IMR-90 (cell line): ENCODE data around the gene SLC2A10. TPM values are rescaled to one million over a fixed set of nuclear protein-coding genes. Genes with fewer than 3 reads are reported as not detected.

Experiments used
- ATAC-seq: fragments of 200-7000 bp; cut with Tn5 transposase; 2 replicates; pipeline ENCODE4 v1.9.1; 2020; ENCODE audit warnings: low read depth, mild to moderate bottlenecking, moderate library complexity
- BruUV-seq: library from RNA; stranded (reverse); fragments of 400-500 nt; replicated peaks from 2 replicates; lab custom pipeline; 2021; lab: Mats Ljungman, UMichigan
- CTCF ChIA-PET: fragments of 300-600 bp; formaldehyde crosslinking; extraction: SDS; loops from one replicate; lab custom pipeline; 2021; ENCODE audit warnings: antibody characterized with exemption; lab: Yijun Ruan, JAX
- POLR2A ChIA-PET: fragments of 300-600 bp; sonication (Branson Sonifier 250); formaldehyde crosslinking; loops from one replicate; lab custom pipeline; 2022; ENCODE audit warnings: antibody characterized with exemption; ENCODE audit not compliant: unreplicated experiment; lab: Charles Lee
- DNase-seq: peaks from one replicate; pipeline ENCODE4 v3.0.0; 2013
- H2AFZ ChIP-seq: replicated peaks from 2 replicates; pipeline ENCODE3; 2013; ENCODE audit warnings: low read length, mild to moderate bottlenecking; ENCODE audit not compliant: poor library complexity
- H2AK5ac ChIP-seq: 2 replicates; pipeline ENCODE4 v1.6.1; 2013; ENCODE audit warnings: low read depth, low read length, inconsistent platforms
- H2AK9ac ChIP-seq: replicated peaks from 2 replicates; pipeline ENCODE3; 2013; ENCODE audit warnings: mild to moderate bottlenecking, low read depth, low read length, moderate library complexity; ENCODE audit not compliant: poor library complexity
- H2BK120ac ChIP-seq: 2 replicates; pipeline ENCODE4 v1.6.1; 2013; ENCODE audit warnings: low read depth, low read length, inconsistent platforms
- H2BK15ac ChIP-seq: 3 replicates; pipeline ENCODE4 v1.6.1; 2013; ENCODE audit warnings: low read depth, low read length, inconsistent platforms
- H2BK20ac ChIP-seq: 2 replicates; pipeline ENCODE4 v1.6.1; 2013; ENCODE audit warnings: low read depth, mild to moderate bottlenecking, inconsistent platforms, low read length, moderate library complexity
- H2BK5ac ChIP-seq: 2 replicates; pipeline ENCODE4 v1.6.1; 2013; ENCODE audit warnings: mild to moderate bottlenecking, low read depth, low read length, inconsistent platforms; ENCODE audit not compliant: poor library complexity, severe bottlenecking
- H3K14ac ChIP-seq: replicated peaks from 2 replicates; pipeline ENCODE4 v1.6.1; 2013; ENCODE audit warnings: low read depth, low read length, inconsistent platforms
- H3K18ac ChIP-seq: 2 replicates; pipeline ENCODE4 v1.6.1; 2013; ENCODE audit warnings: low read depth, low read length, control low read depth
- H3K23ac ChIP-seq: 2 replicates; pipeline ENCODE4 v1.6.1; 2013; ENCODE audit warnings: low read depth, low read length, inconsistent platforms
- H3K27ac ChIP-seq: 2 replicates; pipeline ENCODE4 v1.5.1; 2013; ENCODE audit warnings: mild to moderate bottlenecking, control low read depth, low read length; ENCODE audit not compliant: insufficient read depth
- H3K27me3 ChIP-seq: 2 replicates; pipeline ENCODE4 v1.6.1; 2013; ENCODE audit warnings: low read length; ENCODE audit not compliant: control insufficient read depth, insufficient read depth
- H3K36me3 ChIP-seq: 2 replicates; pipeline ENCODE4 v1.6.1; 2013; ENCODE audit warnings: low read length, mixed read lengths; ENCODE audit not compliant: control insufficient read depth, insufficient read depth
- H3K4ac ChIP-seq: 2 replicates; pipeline ENCODE4 v1.6.1; 2013; ENCODE audit warnings: low read depth, low read length, inconsistent platforms
- H3K4me1 ChIP-seq: 2 replicates; pipeline ENCODE4 v1.6.1; 2013; ENCODE audit warnings: low read length, mixed read lengths; ENCODE audit not compliant: control insufficient read depth, insufficient read depth
- H3K4me2 ChIP-seq: 2 replicates; pipeline ENCODE4 v1.6.1; 2013; ENCODE audit warnings: low read depth, mild to moderate bottlenecking, control low read depth, low read length, moderate library complexity
- H3K4me3 ChIP-seq: 2 replicates; pipeline ENCODE4 v1.5.1; 2013; ENCODE audit warnings: low read depth, mild to moderate bottlenecking, control low read depth, low read length, moderate library complexity; ENCODE audit not compliant: insufficient read depth
- H3K56ac ChIP-seq: 2 replicates; pipeline ENCODE4 v1.6.1; 2013; ENCODE audit warnings: low read length, inconsistent platforms; ENCODE audit not compliant: insufficient read depth; ENCODE audit errors: extremely low read depth
- H3K79me1 ChIP-seq, 2 experiments: 2 replicates each; pipeline ENCODE4 v1.6.1; 2013; ENCODE audit warnings: low read length in 2 of 2, inconsistent platforms in 1 of 2, low read depth in 1 of 2
- H3K9ac ChIP-seq: 2 replicates; pipeline ENCODE4 v1.6.1; 2013; ENCODE audit warnings: low read depth, low read length, control low read depth
- H3K9me1 ChIP-seq: 2 replicates; pipeline ENCODE4 v1.6.1; 2013; ENCODE audit warnings: low read length, inconsistent platforms; ENCODE audit not compliant: insufficient read depth
- H3K9me3 ChIP-seq: 2 replicates; pipeline ENCODE4 v1.6.1; 2013; ENCODE audit warnings: low read length; ENCODE audit not compliant: control insufficient read depth, insufficient read depth
- H4K20me1 ChIP-seq: 2 replicates; pipeline ENCODE4 v1.6.1; 2013; ENCODE audit warnings: low read length, inconsistent platforms; ENCODE audit not compliant: insufficient read depth
- H4K5ac ChIP-seq: 2 replicates; pipeline ENCODE4 v1.6.1; 2013; ENCODE audit warnings: mild to moderate bottlenecking, low read depth, low read length, control low read depth
- H4K8ac ChIP-seq, 2 experiments: 2 replicates each; pipeline ENCODE4 v1.6.1; 2013; ENCODE audit warnings: low read depth in 2 of 2, low read length in 2 of 2, control low read depth in 1 of 2, inconsistent platforms in 1 of 2
- H4K91ac ChIP-seq: 2 replicates; pipeline ENCODE4 v1.6.1; 2013; ENCODE audit warnings: low read depth, low read length, inconsistent platforms; ENCODE audit not compliant: insufficient read depth
- CHD1 ChIP-seq: IDR thresholded peaks from 2 replicates; pipeline ENCODE4 v1.6.1; 2012; ENCODE audit warnings: low read depth, low read length, improper control_type of control experiment
- FOS ChIP-seq: fragments of 150-350 bp; IDR thresholded peaks from 2 replicates; pipeline ENCODE4 v1.6.1; 2016; ENCODE audit warnings: low read depth, low read length
- MXI1 ChIP-seq: IDR thresholded peaks from 2 replicates; pipeline ENCODE4 v1.6.1; 2012; ENCODE audit warnings: low read depth, mild to moderate bottlenecking, low read length, moderate library complexity, borderline replicate concordance
- RAD21 ChIP-seq: IDR thresholded peaks from 2 replicates; pipeline ENCODE4 v1.6.1; 2012; ENCODE audit warnings: low read length, improper control_type of control experiment
- USF2 ChIP-seq: fragments of 150-350 bp; IDR thresholded peaks from 2 replicates; pipeline ENCODE4 v1.6.1; 2017; ENCODE audit warnings: mild to moderate bottlenecking, antibody characterized with exemption, low read length, low read depth
- WGBS, 2 experiments: methylation state at CpG; one replicate each; pipeline versions ENCODE4 v1.1.5 to v1.1.7; 2013; ENCODE audit warnings: missing lambda C conversion rate in 2 of 2; ENCODE audit not compliant: insufficient read length in 1 of 2; ENCODE audit errors: extremely low coverage in 2 of 2; 5-methylcytosine and 5-hydroxymethylcytosine counted together
- dilution Hi-C: fragments of 300-500 bp; cut with HindIII; formaldehyde crosslinking; loops from one replicate; pipeline ENCODE4 v1.14.3; 2018; ENCODE audit warnings: low sequenced_read_pairs; ENCODE audit not compliant: unreplicated experiment
- in situ Hi-C: fragments of 300-500 bp; cut with MboI; formaldehyde crosslinking; loops from 3 replicates; pipeline ENCODE4 v1.14.3; 2019; ENCODE audit warnings: low sequenced_read_pairs, inconsistent platforms, mixed read lengths
- intact Hi-C: fragments of 100-400 bp; cut with micrococcal nuclease; formaldehyde crosslinking; loops from 2 replicates; pipeline ENCODE4 v1.10.0; 2022
- polyA plus RNA-seq, 3 experiments: library from polyadenylated mRNA; depleted of rRNA; stranded (reverse); fragments of >200 nt; gene quantifications; 2 replicates each; pipeline ENCODE4 v1.2.3, GENCODE V29; 2012; ENCODE audit warnings: low replicate concordance in 1 of 3
- total RNA-seq: library from RNA; depleted of rRNA; stranded (reverse); fragments of >200 nt; gene quantifications from 2 replicates; pipeline ENCODE4 v1.2.3, GENCODE V29; 2012

SLC2A10 gene
- total and polyA plus RNA-seq, 2 of the 4 experiments (the other 2 are of a cell fraction): 15.2 to 22.0 TPM

- Histone ChIP-seq H2AFZ (no peak overlapping the region), H2BK20ac (no peak overlapping the region), H3K9ac (no peak overlapping the region), H4K8ac (no peak overlapping the region), H3K4ac (no peak overlapping the region), H3K27ac (no peak overlapping the region), H4K91ac (no peak overlapping the region), H2BK120ac (no peak overlapping the region), H3K14ac (no peak overlapping the region), H3K27me3 (peaks cover 6% of the 10 kb centered on the region), H2BK5ac (no peak overlapping the region), H3K56ac (no peak overlapping the region), H2BK15ac (no peak overlapping the region), H3K4me1 (no peaks in the 10 kb centered on the region), H3K4me2 (no peak overlapping the region), H3K79me1 (no peaks in the 10 kb centered on the region), H4K5ac (no peak overlapping the region), H3K23ac (no peak overlapping the region), H4K20me1 (no peaks in the 10 kb centered on the region), H3K9me3 (no peaks in the 10 kb centered on the region), H3K18ac (no peak overlapping the region), H3K9me1 (no peaks in the 10 kb centered on the region; the same call in 1 of the 2 replicates), H2AK9ac (no peak overlapping the region), H3K4me3 (no peak overlapping the region), H3K36me3 (no peaks in the 10 kb centered on the region), H2AK5ac (no peak overlapping the region)
- dilution Hi-C loops: no loop called here
- CTCF ChIA-PET: no interaction called here
- BruUV-seq: no TSS peak
- DNase-seq (no peak), ATAC-seq (no peak)
- intact Hi-C loops: no loop called here
- POLR2A ChIA-PET: no interaction called here
- TF ChIP-seq CHD1 (no peak), MXI1 (no peak), FOS (no peak), RAD21 (no peak), USF2 (no peak)
- WGBS, 2 experiments: no CpG with 5 or more reads among the region's 2 CpGs
- in situ Hi-C loops: loop anchor here (25.0 kb wide), 1 partner anchor 238 kb away; no protein-coding TSS in a partner anchor
These were observed 64.8 kb downstream of the SLC2A10 start for GRCh38 chr20:46774236-46774635.
